Activated gamma-delta T cell (primary cell): ENCODE data around the gene GPATCH8.
"Not testable (repeated sequence)": the region's sequence is repeated elsewhere in the genome, so short reads cannot be mapped to it uniquely, and the experiment has no call there.

Experiments
- DNase-seq: peaks from one replicate; lab custom pipeline; 2025; lab: John Stamatoyannopoulos, UW

Gene GPATCH8

GRCh38 chr17:44397479-44398440 lies 105.4 kb downstream of the GPATCH8 start:
- no peak for DNase-seq

DNA sequence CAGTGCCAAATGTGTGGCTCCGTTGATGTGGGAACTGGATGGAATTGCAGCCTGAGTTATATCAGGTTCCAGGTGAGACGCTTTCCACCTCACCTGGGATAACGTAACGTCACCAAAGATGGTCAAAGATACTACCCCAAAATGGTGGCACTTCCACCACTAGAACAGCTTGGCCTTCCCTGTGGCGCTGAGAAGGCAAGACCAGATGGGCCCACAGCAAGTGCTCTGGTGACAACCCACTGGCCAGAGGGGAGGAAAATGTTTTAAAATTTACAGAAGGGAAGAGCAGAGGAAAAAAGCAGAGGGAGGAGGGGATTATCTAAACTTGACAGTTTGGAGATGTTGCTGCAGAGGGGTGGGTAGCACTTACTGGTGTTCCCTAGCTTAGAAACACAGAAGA lies 106.3 kb downstream of the GPATCH8 start:
- DNase-seq: no peak

- no peak for DNase-seq
Measured at GRCh38 chr17:44394833-44395232, 108.4 kb downstream of the GPATCH8 start.

- DNase-seq: not testable (repeated sequence)
Measured at GRCh38 chr17:44394112-44394511, 109.1 kb downstream of the GPATCH8 start.

- DNase-seq: no peak
Measured at GRCh38 chr17:44390250-44390870, 112.8 kb downstream of the GPATCH8 start.

- no peak for DNase-seq
Measured at GRCh38 chr17:44389723-44390202, 113.4 kb downstream of the GPATCH8 start.

- no peak for DNase-seq
Measured at GRCh38 chr17:44389281-44389680, 113.9 kb downstream of the GPATCH8 start, which contains the start of gene ITGA2B. Gene ITGA2B (minus strand): TSS chr17:44389649. CDS start chr17:44389473, 176 bp downstream.

DNA sequence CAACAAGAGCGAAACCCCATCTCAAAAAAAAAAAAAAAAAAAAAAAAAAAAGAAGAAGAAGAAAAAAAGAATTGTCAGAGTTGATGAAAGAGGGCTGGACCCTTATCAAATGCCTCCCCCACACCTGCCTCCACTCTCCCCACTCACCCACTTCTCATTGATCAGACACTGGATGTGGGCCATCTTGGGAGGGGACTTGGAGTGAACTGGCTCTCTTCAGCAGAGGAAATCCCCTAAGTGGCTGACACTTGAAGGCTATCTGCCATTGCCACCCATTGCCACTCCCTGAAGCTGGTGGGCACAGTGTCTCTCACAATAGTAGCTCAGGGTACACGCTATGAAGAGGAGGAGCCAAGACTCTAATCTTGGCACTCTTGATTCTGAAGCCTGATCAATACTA lies 115.4 kb downstream of the GPATCH8 start:
- DNase-seq: no peak

DNA sequence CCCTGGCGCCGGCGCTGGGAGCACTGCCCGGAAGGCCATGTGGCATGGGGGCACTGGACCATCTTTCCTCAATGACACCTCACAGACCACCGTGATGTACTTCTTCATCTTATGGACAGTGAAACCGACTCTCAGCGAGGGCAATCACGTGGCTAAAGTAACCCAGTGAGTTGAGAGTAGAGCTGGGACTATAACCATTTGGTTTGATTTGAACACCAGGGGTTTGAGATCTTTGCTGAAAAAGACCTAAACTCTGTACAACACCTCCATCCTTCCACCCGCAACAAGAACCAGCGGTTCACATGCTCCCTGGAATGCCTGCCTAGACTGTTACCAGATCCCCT lies 117.1 kb downstream of the GPATCH8 start:
- DNase-seq: no peak

GRCh38 chr17:44385287-44386181 lies 117.7 kb downstream of the GPATCH8 start:
- DNase-seq: peak; percentile 75

GRCh38 chr17:44384823-44385286 lies 118.4 kb downstream of the GPATCH8 start:
- no peak for DNase-seq

GRCh38 chr17:44384281-44384822 lies 118.9 kb downstream of the GPATCH8 start:
- no peak for DNase-seq

- DNase-seq: no peak
Measured at GRCh38 chr17:44383861-44384260, 119.3 kb downstream of the GPATCH8 start.

- DNase-seq: no peak
Measured at GRCh38 chr17:44383363-44383762, 119.8 kb downstream of the GPATCH8 start.

GRCh38 chr17:44382917-44383316 lies 120.3 kb downstream of the GPATCH8 start:
- no peak for DNase-seq

DNA sequence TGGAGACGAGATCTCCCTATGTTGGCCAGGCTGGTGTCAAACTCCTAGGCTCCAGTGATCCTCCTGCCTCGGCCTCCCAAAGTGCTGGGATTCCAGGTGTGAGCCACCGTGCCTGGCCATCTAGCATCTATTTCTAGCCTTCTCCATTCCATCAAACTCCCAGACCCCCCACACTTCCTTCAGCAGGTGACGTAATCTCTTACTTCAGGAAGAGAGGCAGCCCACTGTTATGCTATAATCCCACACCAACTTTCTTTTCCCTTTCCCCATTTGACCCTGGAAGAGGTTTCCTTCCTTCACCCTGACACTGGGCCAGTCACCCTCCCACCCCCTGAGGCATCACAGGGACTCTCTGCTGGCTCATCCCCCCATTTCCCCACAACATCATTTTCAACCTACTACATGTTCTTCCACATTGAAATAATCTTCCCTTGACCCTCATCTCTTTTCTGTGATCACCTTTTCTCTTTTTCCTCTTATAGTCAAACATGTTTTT lies 121.3 kb downstream of the GPATCH8 start:
- no peak for DNase-seq

DNA sequence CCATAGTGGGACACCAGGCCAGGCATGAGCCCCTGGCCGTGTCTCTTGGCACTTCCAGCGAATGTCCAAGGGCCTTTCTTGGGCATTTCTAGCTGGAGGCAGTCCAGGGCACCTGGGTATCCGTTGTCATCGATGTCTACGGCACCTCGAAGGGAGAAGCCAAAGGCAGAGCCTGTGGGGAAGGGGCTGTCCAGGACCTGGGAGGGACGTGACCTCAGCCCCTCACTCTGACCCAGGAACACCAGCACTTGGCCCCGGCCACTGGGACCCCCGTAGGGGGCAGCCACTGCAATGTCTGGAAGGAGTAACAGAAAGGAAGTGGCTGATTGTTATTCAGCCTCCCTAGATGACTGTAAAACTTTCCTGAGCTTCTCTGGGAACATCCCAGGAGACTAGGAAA lies 122.4 kb downstream of the GPATCH8 start:
- DNase-seq: no peak

DNA sequence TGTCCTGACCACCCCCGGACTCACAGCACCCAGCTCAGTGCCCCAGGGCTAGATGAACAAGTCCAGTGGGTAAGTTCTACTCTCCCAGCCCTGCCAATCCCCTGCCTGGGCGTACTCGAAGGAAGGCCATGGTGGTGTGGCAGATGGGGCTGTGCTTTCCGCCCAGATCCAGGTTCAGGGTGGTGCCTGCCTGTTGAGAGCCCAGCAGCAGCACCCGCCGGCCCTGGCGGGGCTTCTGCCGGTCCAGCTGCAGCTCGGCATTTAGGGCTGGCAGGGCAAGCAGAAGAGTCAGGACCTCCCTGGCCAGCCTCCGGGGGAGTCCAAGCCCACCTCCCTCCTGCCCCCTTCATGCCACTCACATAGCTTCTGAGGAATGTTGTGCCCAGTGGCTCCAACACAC lies 123.3 kb downstream of the GPATCH8 start:
- DNase-seq: no peak

- DNase-seq: no peak
Measured at GRCh38 chr17:44378171-44378705, 125.0 kb downstream of the GPATCH8 start.

DNA sequence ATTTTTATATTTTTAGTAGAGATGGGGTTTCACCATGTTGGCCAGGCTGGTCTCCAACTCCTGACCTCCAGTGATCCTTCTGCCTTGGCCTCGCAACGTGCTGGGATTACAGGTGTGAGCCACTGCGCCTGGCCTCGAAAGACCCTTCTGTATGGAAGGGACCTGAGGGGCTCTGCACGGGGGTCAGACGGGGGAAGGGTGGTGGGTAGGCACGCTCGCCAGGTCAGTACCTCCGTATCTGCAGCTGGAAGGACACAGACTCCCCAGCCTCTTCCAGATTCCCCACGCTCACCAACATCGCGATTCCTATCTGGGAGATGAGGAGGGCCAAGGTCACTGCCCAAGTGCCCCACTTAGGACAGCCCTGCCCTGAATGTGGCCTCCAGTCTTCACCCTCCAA lies 126.4 kb downstream of the GPATCH8 start:
- no peak for DNase-seq

GRCh38 chr17:44376124-44376523 lies 127.1 kb downstream of the GPATCH8 start:
- no peak for DNase-seq
